B cell (primary cell): ENCODE results near the gene UGT1A9. TPM values are rescaled to one million over a fixed set of nuclear protein-coding genes. Genes with fewer than 3 reads are reported as not detected.

ENCODE experiments used
- ATAC-seq: fragments of 200-7000 bp; cut with Tn5 transposase; one replicate; pipeline ENCODE4 v1.10.0; 2021; ENCODE audit warnings: low read depth, mild to moderate bottlenecking, moderate number of reproducible peaks, moderate library complexity
- CTCF ChIA-PET: fragments of 350-600 bp; sonication (Branson Sonifier 250); formaldehyde crosslinking; loops from one replicate; lab custom pipeline; 2021; ENCODE audit warnings: antibody characterized with exemption, inconsistent platforms; lab: Charles Lee
- POLR2A ChIA-PET: fragments of 350-600 bp; sonication (Branson Sonifier 250); formaldehyde crosslinking; loops from one replicate; lab custom pipeline; 2021; ENCODE audit warnings: antibody characterized with exemption; lab: Charles Lee
- DNase-seq: peaks from one replicate; pipeline ENCODE4 v3.0.0; 2013
- H2AFZ ChIP-seq: 2 replicates; pipeline ENCODE4 v1.6.1; 2012; ENCODE audit warnings: mild to moderate bottlenecking, low read depth, low read length; ENCODE audit not compliant: insufficient read depth, poor library complexity, severe bottlenecking
- H3K27ac ChIP-seq, 2 donors: 1 replicate in 1 of 2; 2 replicates in 1 of 2; pipeline ENCODE4 v1.5.1; 2012 to 2013; ENCODE audit warnings: low read length in 2 of 2, mild to moderate bottlenecking in 2 of 2, moderate library complexity in 1 of 2
- H3K27me3 ChIP-seq, 4 experiments: fragments of 200-600 bp in 1 of 4; sonication (generic) in 1 of 4; replicated peaks in 1 of 4; 1 replicate in 2 of 4; 2 replicates in 2 of 4; pipeline versions ENCODE4 v1.6.1 to v1.7.0; 2013 to 2016; ENCODE audit warnings: low read length in 3 of 4, mild to moderate bottlenecking in 2 of 4, mixed read lengths in 1 of 4, moderate library complexity in 1 of 4; ENCODE audit not compliant: insufficient read depth in 4 of 4, control insufficient read depth in 3 of 4; ENCODE audit errors: control extremely low read depth in 1 of 4
- H3K36me3 ChIP-seq, 2 experiments: replicated peaks in 1 of 2; 1 replicate in 1 of 2; 2 replicates in 1 of 2; pipeline versions ENCODE4 v1.6.1 to v1.7.1; 2013; ENCODE audit warnings: low read length in 1 of 2; ENCODE audit not compliant: insufficient read depth in 2 of 2, control insufficient read depth in 1 of 2; ENCODE audit errors: control extremely low read depth in 1 of 2, extremely low read depth in 1 of 2
- H3K4me1 ChIP-seq, 2 donors: fragments of 200-600 bp in 1 of 2; sonication (generic) in 1 of 2; 1 replicate in 1 of 2; 2 replicates in 1 of 2; pipeline versions ENCODE4 v1.5.1 to v1.6.1; 2013 to 2017; ENCODE audit warnings: low read length in 2 of 2; ENCODE audit not compliant: control insufficient read depth in 2 of 2, insufficient read depth in 2 of 2
- H3K4me2 ChIP-seq: replicated peaks from 2 replicates; pipeline ENCODE3; 2012; ENCODE audit warnings: mild to moderate bottlenecking, low read depth, low read length; ENCODE audit not compliant: poor library complexity, severe bottlenecking
- H3K4me3 ChIP-seq, 5 experiments: fragments of 200-600 bp in 1 of 5; sonication (generic) in 1 of 5; 1 replicate in 3 of 5; 2 replicates in 2 of 5; pipeline versions ENCODE4 v1.5.1 to v1.7.0; 2011 to 2016; ENCODE audit warnings: low read length in 4 of 5, mild to moderate bottlenecking in 4 of 5, low read depth in 2 of 5, control low read depth in 1 of 5, moderate library complexity in 1 of 5; ENCODE audit not compliant: insufficient read depth in 1 of 5; ENCODE audit errors: control extremely low read depth in 1 of 5, extremely low read depth in 1 of 5
- H3K79me2 ChIP-seq: fragments of 200-600 bp; sonication (generic); one replicate; pipeline ENCODE4 v1.6.0; 2016; ENCODE audit warnings: low read length; ENCODE audit not compliant: control insufficient read depth, insufficient read depth
- H3K9ac ChIP-seq: fragments of 200-600 bp; sonication (generic); 2 replicates; pipeline ENCODE4 v1.6.1; 2017; ENCODE audit warnings: mild to moderate bottlenecking, low read length, moderate library complexity
- H3K9me3 ChIP-seq, 3 donors: one replicate each; pipeline versions ENCODE4 v1.6.1 to v1.7.1; 2013; ENCODE audit warnings: low read length in 2 of 3; ENCODE audit not compliant: control insufficient read depth in 2 of 3, insufficient read depth in 1 of 3; ENCODE audit errors: control extremely low read depth in 1 of 3
- H4K20me1 ChIP-seq: 2 replicates; pipeline ENCODE4 v1.6.0; 2012; ENCODE audit warnings: mild to moderate bottlenecking, low read length; ENCODE audit not compliant: insufficient read depth, control insufficient read depth, poor library complexity, severe bottlenecking
- H3K27ac Mint-ChIP-seq: one replicate; pipeline ENCODE4 v1.8.0; 2021; ENCODE audit warnings: mixed read lengths
- H3K27me3 Mint-ChIP-seq: one replicate; pipeline ENCODE4 v1.8.0; 2021; ENCODE audit warnings: mixed read lengths
- H3K4me1 Mint-ChIP-seq: one replicate; pipeline ENCODE4 v1.8.0; 2021; ENCODE audit warnings: mixed read lengths
- H3K4me3 Mint-ChIP-seq: one replicate; pipeline ENCODE4 v1.8.0; 2021; ENCODE audit warnings: mixed read lengths
- H3K9me3 Mint-ChIP-seq: one replicate; pipeline ENCODE4 v1.8.0; 2022; ENCODE audit warnings: mixed read lengths; ENCODE audit not compliant: insufficient read depth
- CTCF ChIP-seq: fragments of 200-600 bp; IDR thresholded peaks from one replicate; pipeline ENCODE4 v1.8.0; 2022; ENCODE audit warnings: antibody characterized with exemption, mild to moderate bottlenecking
- EZH2 ChIP-seq: IDR thresholded peaks from 2 replicates; pipeline ENCODE4 v1.6.1; 2012; ENCODE audit warnings: borderline replicate concordance, low read depth, mild to moderate bottlenecking, moderate library complexity, low read length; ENCODE audit not compliant: insufficient read depth, poor library complexity, severe bottlenecking
- WGBS: methylation state at CpG from one replicate; pipeline ENCODE4 v1.1.5; 2013; ENCODE audit warnings: missing lambda C conversion rate; ENCODE audit not compliant: insufficient coverage; 5-methylcytosine and 5-hydroxymethylcytosine counted together
- intact Hi-C: fragments of 100-400 bp; cut with micrococcal nuclease; formaldehyde crosslinking; loops from one replicate; pipeline ENCODE4 v1.10.0; 2022
- polyA plus RNA-seq: library from polyadenylated mRNA; depleted of rRNA; stranded (reverse); fragments of >200 nt; gene quantifications from 2 replicates; pipeline ENCODE4 v1.2.3, GENCODE V29; 2012
- total RNA-seq, 2 donors: library from RNA; stranded (reverse); fragments of 120-200 nt in 1 of 2; gene quantifications; 1 replicate in 1 of 2; 2 replicates in 1 of 2; pipeline versions ENCODE4 v1.2.3 to v1.2.4, GENCODE V29; 2013 to 2022

Gene UGT1A9
- total and polyA plus RNA-seq, 2 donors (not counting 1 experiment from before 2014, with no cell fraction given): not detected

DNA sequence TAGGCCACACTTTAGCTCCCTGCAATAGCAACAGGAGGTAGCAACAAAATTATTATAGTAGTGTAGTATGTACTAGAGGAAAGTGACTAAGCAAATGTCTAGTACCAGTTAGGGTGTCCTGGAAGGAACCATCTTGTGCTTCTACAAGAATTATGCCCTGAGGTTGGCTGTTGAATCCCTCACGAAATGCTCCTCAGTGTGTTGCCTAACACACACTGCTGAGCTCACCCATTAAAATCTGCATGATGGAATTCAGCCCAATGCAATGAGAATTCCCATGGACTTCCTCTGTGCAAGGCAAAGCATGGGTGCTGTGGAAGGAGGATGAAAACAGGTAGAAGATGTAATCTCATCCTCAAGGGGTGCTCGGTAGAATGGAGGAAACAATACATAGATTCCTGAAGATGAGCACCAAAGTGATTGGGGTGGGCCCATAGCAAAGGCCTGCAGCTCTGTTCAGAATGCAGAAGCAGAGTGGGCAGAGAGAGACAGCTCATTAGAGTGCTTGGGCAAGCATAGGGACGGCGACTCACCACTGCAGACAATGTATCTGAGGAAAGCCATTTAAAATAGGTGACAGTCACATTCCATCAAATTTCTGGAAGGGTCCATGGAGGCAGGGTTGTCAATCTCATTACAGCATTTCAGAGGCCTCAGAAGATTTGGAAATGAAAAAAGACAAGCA, 8.8 kb downstream of the UGT1A9 start:
- H3K27me3 ChIP-seq: no peaks in the 10 kb centered on the region
- no peak overlapping the region for H3K4me3 Mint-ChIP-seq
- no peak overlapping the region for H3K4me3 ChIP-seq
- no peak overlapping the region for H2AFZ ChIP-seq
- no peak overlapping the region for H3K27ac Mint-ChIP-seq
- H3K4me1 ChIP-seq: peaks cover 0 to 6% of the 10 kb centered on the region in 2 donors
- no peaks in the 10 kb centered on the region for H3K36me3 ChIP-seq
- CTCF ChIA-PET: interaction anchor here (0.5 kb wide), 1 partner anchor 687 kb away, joined by 4 read pairs; no protein-coding TSS in a partner anchor
- H3K4me2 ChIP-seq: no peak overlapping the region
- H4K20me1 ChIP-seq: no peaks in the 10 kb centered on the region
- H3K4me1 Mint-ChIP-seq: peaks cover 16% of the 10 kb centered on the region
- H3K27ac ChIP-seq: no peak overlapping the region
- WGBS: 90% methylated on average over 3 of the region's 4 CpGs
- POLR2A ChIA-PET: no interaction called here
- no peaks in the 10 kb centered on the region for H3K9me3 Mint-ChIP-seq
- H3K79me2 ChIP-seq: no peaks in the 10 kb centered on the region
- no peaks in the 10 kb centered on the region for H3K9me3 ChIP-seq
- no peak for ATAC-seq
- DNase-seq: no peak
- no peak overlapping the region for H3K9ac ChIP-seq
- no peak for TF ChIP-seq CTCF
- no peak for TF ChIP-seq EZH2
- intact Hi-C loops: no loop called here
- peaks cover 8% of the 10 kb centered on the region for H3K27me3 Mint-ChIP-seq

DNA sequence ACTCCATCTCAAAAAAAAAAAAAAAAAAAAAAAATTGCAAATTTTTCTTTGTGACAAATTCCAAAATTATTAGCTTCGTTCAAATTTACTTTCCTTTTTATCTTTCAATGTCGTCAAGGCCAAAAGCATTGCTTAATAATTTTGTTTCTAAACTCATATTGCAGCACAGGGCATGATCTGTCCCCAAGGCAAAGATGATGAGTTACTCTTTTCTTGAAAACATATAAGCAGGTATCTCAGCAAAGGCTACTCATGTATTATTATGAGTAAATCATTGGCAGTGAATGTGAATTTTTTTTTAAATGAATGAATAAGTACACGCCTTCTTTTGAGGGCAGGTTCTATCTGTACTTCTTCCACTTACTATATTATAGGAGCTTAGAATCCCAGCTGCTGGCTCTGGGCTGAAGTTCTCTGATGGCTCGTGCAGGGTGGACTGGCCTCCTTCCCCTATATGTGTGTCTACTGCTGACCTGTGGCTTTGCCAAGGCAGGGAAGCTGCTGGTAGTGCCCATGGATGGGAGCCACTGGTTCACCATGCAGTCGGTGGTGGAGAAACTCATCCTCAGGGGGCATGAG, 9.9 kb downstream of the UGT1A9 start, which contains the start of gene UGT1A7:
Gene UGT1A7 (plus strand): TSS at position 381 of the 579 bp plus-strand sequence. CDS start 37 bp downstream, at position 418.
- H3K4me3 ChIP-seq: no peak within 1 kb of the TSS
- H3K27ac ChIP-seq: no peak within 1 kb of the TSS
- peak within 1 kb of the TSS; percentile 32 for H3K4me2 ChIP-seq
- H3K27me3 Mint-ChIP-seq: peaks cover 8% of the 10 kb centered on the region
- ATAC-seq: no peak
- H3K79me2 ChIP-seq: no peaks in the 10 kb centered on the region
- no peak for DNase-seq
- H3K36me3 ChIP-seq: no peaks in the 10 kb centered on the region
- no CpG with 5 or more reads among the region's 5 CpGs for WGBS
- peaks cover 16% of the 10 kb centered on the region for H3K4me1 Mint-ChIP-seq
- peaks cover 0 to 6% of the 10 kb centered on the region in 2 donors for H3K4me1 ChIP-seq
- no peak within 1 kb of the TSS for H2AFZ ChIP-seq
- H3K27me3 ChIP-seq: no peaks in the 10 kb centered on the region
- intact Hi-C loops: no loop called here
- H3K9ac ChIP-seq: no peak within 1 kb of the TSS
- no peak within 1 kb of the TSS for H3K27ac Mint-ChIP-seq
- TF ChIP-seq CTCF (no peak), EZH2 (no peak)
- CTCF ChIA-PET: no interaction called here
- no peak within 1 kb of the TSS for H3K4me3 Mint-ChIP-seq
- no peaks in the 10 kb centered on the region for H3K9me3 ChIP-seq
- POLR2A ChIA-PET: no interaction called here
- H4K20me1 ChIP-seq: no peaks in the 10 kb centered on the region
- no peaks in the 10 kb centered on the region for H3K9me3 Mint-ChIP-seq
